HEK293T (cell line): ENCODE data around the gene RPP30.
A peak's percentile ranks its signal among the peaks of the same experiment; 100 is the strongest.

Experiments
- CTCF ChIA-PET: fragments of 350-600 bp; formaldehyde crosslinking; extraction: SDS; loops from one replicate; lab custom pipeline; 2021; ENCODE audit warnings: antibody characterized with exemption, inconsistent platforms; lab: Yijun Ruan, JAX
- POLR2A ChIA-PET: fragments of 350-600 bp; formaldehyde crosslinking; extraction: SDS; loops from one replicate; lab custom pipeline; 2020; ENCODE audit warnings: antibody characterized with exemption, inconsistent platforms; lab: Yijun Ruan, JAX
- DNase-seq: peaks from one replicate; pipeline ENCODE4 v3.0.0; 2012; ENCODE audit warnings: mixed read lengths; ENCODE audit errors: extremely low spot score
- ARNT ChIP-seq: fragments of 450-650 bp; IDR thresholded peaks from 2 replicates; pipeline ENCODE4 v1.6.1; 2017; ENCODE audit warnings: mild to moderate bottlenecking
- BHLHE40 ChIP-seq: fragments of 450-650 bp; IDR thresholded peaks from 2 replicates; pipeline ENCODE4 v1.6.1; 2016; ENCODE audit warnings: mild to moderate bottlenecking, moderate library complexity, borderline replicate concordance
- CTBP1 ChIP-seq: fragments of 450-650 bp; IDR thresholded peaks from 2 replicates; pipeline ENCODE4 v1.6.1; 2016; ENCODE audit warnings: borderline replicate concordance
- ELF4 ChIP-seq: fragments of 450-650 bp; IDR thresholded peaks from 2 replicates; pipeline ENCODE4 v1.6.1; 2017; ENCODE audit warnings: antibody characterized with exemption
- FOXA1 ChIP-seq: fragments of 450-650 bp; IDR thresholded peaks from 2 replicates; pipeline ENCODE4 v1.6.1; 2016; ENCODE audit warnings: mild to moderate bottlenecking
- FOXK2 ChIP-seq: fragments of 450-650 bp; IDR thresholded peaks from 2 replicates; pipeline ENCODE4 v1.6.1; 2016; ENCODE audit warnings: mild to moderate bottlenecking
- FOXM1 ChIP-seq: fragments of 450-650 bp; IDR thresholded peaks from 2 replicates; pipeline ENCODE4 v1.6.1; 2017; ENCODE audit warnings: mild to moderate bottlenecking, borderline replicate concordance
- HDGF ChIP-seq: fragments of 450-650 bp; IDR thresholded peaks from 2 replicates; pipeline ENCODE4 v1.6.1; 2017; ENCODE audit warnings: antibody characterized with exemption, borderline replicate concordance
- L3MBTL2 ChIP-seq: fragments of 450-650 bp; conservative IDR thresholded peaks from 2 replicates; pipeline ENCODE4 v1.6.1; 2016; ENCODE audit warnings: mild to moderate bottlenecking
- LEF1 ChIP-seq: fragments of 450-650 bp; IDR thresholded peaks from 2 replicates; pipeline ENCODE4 v1.6.1; 2017; ENCODE audit warnings: mild to moderate bottlenecking, borderline replicate concordance
- NFRKB ChIP-seq: fragments of 450-650 bp; IDR thresholded peaks from 2 replicates; pipeline ENCODE4 v1.6.1; 2016; ENCODE audit warnings: mild to moderate bottlenecking, moderate library complexity
- SP1 ChIP-seq: fragments of 450-650 bp; IDR thresholded peaks from 2 replicates; pipeline ENCODE4 v1.6.1; 2017
- SUZ12 ChIP-seq: fragments of 450-650 bp; IDR thresholded peaks from 2 replicates; pipeline ENCODE4 v1.6.1; 2016; ENCODE audit warnings: mild to moderate bottlenecking
- TARDBP ChIP-seq: fragments of 450-650 bp; IDR thresholded peaks from 2 replicates; pipeline ENCODE4 v1.6.1; 2016
- ZNF384 ChIP-seq: fragments of 450-650 bp; IDR thresholded peaks from 2 replicates; pipeline ENCODE4 v1.6.1; 2016
- TF ChIP-seq, protein P1 (sequence below): fragments of 450-650 bp; IDR thresholded peaks from 2 replicates; pipeline ENCODE4 v1.6.1; 2016

Gene RPP30

DNA sequence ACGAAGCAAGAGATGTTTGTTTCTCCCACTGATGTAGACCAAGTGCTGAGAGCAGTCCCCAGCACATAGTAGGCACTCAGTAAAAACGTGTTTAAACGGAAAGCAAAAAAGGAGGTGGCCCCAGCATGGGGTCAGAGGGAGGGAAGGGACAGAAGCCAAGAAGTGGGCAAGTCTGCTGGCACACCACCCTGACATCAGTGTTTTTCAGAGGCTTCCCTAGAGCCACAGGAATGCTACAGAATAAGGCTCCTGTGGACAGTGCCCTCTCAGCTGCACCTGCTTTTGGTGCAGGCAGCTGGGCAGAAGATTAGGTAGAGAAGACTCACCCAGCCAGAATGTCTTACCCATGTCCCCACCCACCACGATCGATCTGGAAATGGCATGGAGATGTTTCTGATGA lies 57.4 kb downstream of the RPP30 start:
- CTCF ChIA-PET: interaction anchor here (1.4 kb wide), 1 partner anchor 11 kb away, joined by 7 read pairs; no protein-coding TSS in a partner anchor
- no peak for DNase-seq
- POLR2A ChIA-PET: interaction anchor here (1.2 kb wide), 1 partner anchor 12 kb away, joined by 4 read pairs; no protein-coding TSS in a partner anchor
- no peak for TF ChIP-seq L3MBTL2
- TF ChIP-seq TARDBP: no peak
- no peak for TF ChIP-seq CTBP1

DNA sequence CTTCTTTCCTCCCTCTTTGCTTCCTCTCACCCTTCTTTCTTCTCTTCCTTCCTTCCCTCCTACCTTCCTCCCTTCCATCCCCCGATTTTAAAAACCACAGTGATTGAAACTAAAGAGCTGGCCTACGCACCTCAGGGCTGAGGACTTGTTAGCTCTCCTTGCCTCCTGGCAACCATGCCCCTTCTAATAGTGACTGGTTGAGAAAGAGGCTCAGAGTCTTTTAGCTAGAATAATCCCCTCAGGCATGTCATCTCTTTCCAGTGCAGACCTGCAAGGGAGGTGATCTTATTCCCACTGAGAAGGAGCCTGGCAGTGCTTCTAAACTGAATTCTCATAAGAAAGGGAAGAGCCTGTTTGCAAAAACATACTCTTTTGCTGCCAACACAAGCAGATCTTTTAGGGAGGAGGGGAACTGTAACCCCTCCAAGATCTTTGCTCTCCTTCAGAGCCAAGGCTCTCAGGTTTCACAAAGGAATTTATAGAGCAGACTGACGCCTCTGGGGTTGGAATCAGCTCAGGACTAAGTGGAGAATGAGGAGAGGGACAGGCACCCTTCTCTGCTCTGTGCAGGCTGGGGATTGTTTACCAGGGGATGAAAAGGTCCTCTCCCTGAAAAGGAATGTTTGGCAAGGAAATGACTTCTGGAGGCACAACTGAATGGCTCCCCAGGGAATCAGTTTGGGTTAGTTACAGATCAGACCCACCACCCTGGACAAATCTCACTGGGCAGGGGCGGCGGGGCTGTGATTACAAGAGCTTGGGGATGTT lies 58.5 kb downstream of the RPP30 start:
- CTCF ChIA-PET: interaction anchor here (0.7 to 1.4 kb wide), 3 partner anchors 13 to 747 kb away, joined by 3 to 7 read pairs (median 3); no protein-coding TSS in a partner anchor
- TF ChIP-seq ELF4 (no peak), FOXA1 (no peak), CTBP1 (no peak), SP1 (no peak), L3MBTL2 (no peak), FOXM1 (no peak), TARDBP (no peak), HDGF (no peak), ZNF384 (no peak), SUZ12 (no peak), LEF1 (no peak), ARNT (no peak)
- TF ChIP-seq, protein P1, sequence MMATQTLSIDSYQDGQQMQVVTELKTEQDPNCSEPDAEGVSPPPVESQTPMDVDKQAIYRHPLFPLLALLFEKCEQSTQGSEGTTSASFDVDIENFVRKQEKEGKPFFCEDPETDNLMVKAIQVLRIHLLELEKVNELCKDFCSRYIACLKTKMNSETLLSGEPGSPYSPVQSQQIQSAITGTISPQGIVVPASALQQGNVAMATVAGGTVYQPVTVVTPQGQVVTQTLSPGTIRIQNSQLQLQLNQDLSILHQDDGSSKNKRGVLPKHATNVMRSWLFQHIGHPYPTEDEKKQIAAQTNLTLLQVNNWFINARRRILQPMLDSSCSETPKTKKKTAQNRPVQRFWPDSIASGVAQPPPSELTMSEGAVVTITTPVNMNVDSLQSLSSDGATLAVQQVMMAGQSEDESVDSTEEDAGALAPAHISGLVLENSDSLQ: no peak
- DNase-seq: peak; percentile 18
- POLR2A ChIA-PET: interaction anchor here (0.9 to 2.0 kb wide), 4 partner anchors 9 to 39 kb away, joined by 3 to 8 read pairs (median 4); partner anchors contain the start of gene ANKRD1

DNA sequence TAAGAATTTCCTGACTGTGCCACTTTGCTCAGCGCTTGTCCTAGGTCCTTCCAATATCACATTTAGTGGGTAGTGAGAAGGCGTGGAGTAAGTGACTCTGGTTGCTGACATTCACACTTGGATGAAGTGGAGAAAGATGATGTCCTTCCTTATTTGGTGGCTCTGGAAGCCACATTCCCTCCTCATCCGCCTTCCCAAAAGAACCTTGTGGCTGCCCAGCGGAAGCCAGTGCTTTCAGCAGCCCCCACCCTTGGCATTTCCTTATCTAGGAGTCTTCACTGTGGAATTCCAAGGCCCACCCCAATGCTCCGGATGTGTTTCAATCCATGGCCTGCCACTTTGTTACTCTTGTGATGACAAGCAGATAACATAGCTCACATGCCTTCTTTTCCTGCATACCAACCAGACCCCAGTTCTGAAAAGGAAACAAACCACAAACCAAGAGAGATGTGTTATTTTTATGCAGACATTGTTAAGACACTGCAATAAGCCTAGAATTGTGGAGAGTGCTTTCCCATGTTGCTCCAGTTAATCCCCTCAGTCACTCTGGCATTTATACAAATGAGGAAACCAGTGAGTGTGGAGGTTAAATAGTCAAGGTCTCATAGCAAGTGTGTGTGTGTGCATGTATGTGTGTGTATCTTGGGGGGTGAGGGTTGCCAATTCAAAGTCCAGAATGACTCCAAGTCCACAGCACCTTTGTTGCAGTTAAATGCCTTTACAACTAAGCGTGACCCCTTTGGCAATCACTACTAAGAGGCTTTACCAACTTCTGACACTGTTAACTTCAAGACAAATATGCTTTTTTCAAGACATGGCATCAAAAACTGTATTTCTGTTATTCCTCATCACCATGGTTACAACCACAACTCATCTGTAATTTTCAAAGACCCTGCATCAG lies 59.4 kb downstream of the RPP30 start:
- POLR2A ChIA-PET: interaction anchor here (1.0 to 2.0 kb wide), 2 partner anchors 10 to 38 kb away, joined by 3 to 8 read pairs; partner anchors contain the start of gene ANKRD1
- peak; percentile 19 for DNase-seq

DNA sequence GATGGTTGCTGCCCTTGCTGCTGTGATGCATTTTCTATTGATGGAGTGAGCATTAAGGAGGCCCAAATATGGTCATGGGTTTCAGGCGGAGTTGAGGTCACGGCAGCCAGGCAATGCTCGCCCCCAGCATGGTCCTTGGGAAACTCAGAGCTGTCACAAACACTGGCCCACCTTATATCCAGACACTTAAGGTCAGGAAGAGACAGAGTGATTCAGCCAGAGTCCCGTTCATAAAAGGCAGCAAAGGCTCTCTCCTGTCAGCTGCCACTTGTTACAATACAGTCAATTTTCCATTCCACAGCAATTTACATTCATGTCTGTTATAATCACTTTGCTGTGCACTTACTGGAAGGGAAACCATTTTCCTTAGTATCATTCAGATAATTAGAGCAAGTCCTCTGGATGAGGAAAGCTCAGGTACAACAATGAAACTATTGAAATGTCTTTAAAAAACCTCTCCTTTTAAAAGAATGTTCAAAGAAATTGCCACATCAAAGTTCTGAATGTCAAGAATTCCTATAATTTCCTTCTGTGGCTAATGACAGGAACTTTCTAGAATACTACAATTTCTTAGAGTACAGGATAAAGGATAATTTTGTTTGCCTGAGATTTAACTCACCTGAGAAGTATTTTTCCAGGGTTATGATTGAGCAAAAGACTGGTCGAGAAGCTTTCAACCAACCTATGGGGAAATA lies 64.0 kb downstream of the RPP30 start:
- no peak for DNase-seq
- CTCF ChIA-PET: interaction anchor here (0.9 kb wide), 1 partner anchor 11 kb away, joined by 3 read pairs; no protein-coding TSS in a partner anchor
- TF ChIP-seq ZNF384 (no peak), HDGF (no peak), SUZ12 (no peak), ELF4 (no peak), L3MBTL2 (no peak), FOXK2 (no peak)
- TF ChIP-seq, protein P1: no peak
- POLR2A ChIA-PET: interaction anchor here (1.2 kb wide), 1 partner anchor 15 kb away, joined by 3 read pairs; the partner anchor contains the start of gene ANKRD1

More for the DNA sequence above, 59.4 kb downstream of the RPP30 start:
- CTCF ChIA-PET: interaction anchor here (0.7 kb wide), 1 partner anchor 20 kb away, joined by 3 read pairs; no protein-coding TSS in a partner anchor
- TF ChIP-seq L3MBTL2: no peak
- TF ChIP-seq ARNT: no peak

DNA sequence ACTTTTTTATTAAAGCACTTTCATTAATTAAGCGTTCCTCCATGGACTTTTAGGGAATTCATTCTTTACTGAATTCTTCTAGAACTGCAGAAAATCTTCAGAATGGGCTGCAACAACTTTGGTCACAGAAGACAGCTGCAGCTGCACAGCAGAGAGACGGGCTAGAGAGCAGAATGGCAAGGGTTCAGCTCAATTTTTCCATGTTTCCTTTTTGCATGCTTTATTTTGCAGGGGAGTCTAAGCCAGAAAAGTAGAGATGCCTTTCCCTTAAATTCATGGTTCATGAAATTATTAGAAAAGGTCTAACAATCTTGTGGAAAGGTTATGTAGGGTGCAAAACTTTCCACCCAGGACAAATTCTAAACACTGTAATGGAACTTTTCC lies 64.5 kb downstream of the RPP30 start:
- no peak for DNase-seq
- ChIA-PET POLR2A (interaction anchor here (1.2 kb wide), 1 partner anchor 16 kb away, joined by 3 read pairs; the partner anchor contains the start of gene ANKRD1), CTCF (interaction anchor here (0.6 to 0.9 kb wide), 2 partner anchors 10 to 1951 kb away, joined by 3 read pairs; no protein-coding TSS in a partner anchor)
- TF ChIP-seq FOXM1: no peak
- TF ChIP-seq SP1: no peak
- no peak for TF ChIP-seq LEF1
- TF ChIP-seq CTBP1: no peak
- TF ChIP-seq ARNT: no peak

DNA sequence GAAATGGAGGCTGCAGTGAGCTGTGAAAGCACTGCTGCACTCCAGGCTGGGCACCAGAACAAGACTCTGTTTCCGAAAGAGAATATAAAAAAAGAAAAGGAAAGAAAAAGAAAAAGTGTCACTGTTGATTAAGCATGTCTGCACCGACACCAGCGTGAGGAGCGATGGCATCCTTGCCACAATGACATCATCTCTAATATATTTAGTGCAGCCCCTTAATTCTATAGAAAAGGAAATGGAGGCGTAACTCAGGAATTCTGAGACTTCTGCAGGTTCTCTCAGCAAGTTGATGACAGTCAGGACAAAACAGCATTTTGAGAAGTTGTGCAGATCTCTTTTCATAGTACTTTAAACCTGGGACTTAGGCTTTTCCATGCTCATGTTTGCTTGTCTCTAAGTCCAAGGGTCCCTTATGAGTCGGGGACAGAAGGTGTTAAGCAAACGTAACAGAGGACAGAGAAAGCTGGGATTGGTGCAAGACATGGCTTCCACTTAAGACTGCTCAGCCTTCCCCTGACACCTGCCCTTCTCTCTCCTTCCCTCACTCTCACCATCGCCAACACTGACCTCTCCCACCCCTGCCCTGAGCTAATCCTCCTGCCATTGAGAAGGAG lies 66.0 kb downstream of the RPP30 start:
- TF ChIP-seq ELF4: no peak
- no peak for TF ChIP-seq BHLHE40
- no peak for TF ChIP-seq ARNT
- no peak for TF ChIP-seq LEF1
- TF ChIP-seq ZNF384: no peak
- no peak for TF ChIP-seq CTBP1
- no peak for TF ChIP-seq SP1
- no peak for TF ChIP-seq FOXK2
- TF ChIP-seq, protein P1: no peak
- TF ChIP-seq HDGF: no peak
- TF ChIP-seq TARDBP: no peak
- no peak for TF ChIP-seq FOXA1
- no peak for TF ChIP-seq L3MBTL2
- no peak for TF ChIP-seq NFRKB
- no peak for TF ChIP-seq FOXM1
- TF ChIP-seq SUZ12: no peak
- POLR2A ChIA-PET: no interaction called here
- DNase-seq: no peak
- CTCF ChIA-PET: no interaction called here
